Fibroblast of the conjunctiva (primary cell): ENCODE measurements around the gene PABPC3.
A peak's percentile ranks its signal among the peaks of the same experiment; 100 is the strongest.

Experiments used
- DNase-seq: peaks from one replicate; pipeline ENCODE4 v3.0.0-alpha.2; 2010; ENCODE audit warnings: low read depth

PABPC3 gene

GRCh38 chr13:25112695-25113255 lies 16.8 kb downstream of the PABPC3 start:
- no peak for DNase-seq

DNA sequence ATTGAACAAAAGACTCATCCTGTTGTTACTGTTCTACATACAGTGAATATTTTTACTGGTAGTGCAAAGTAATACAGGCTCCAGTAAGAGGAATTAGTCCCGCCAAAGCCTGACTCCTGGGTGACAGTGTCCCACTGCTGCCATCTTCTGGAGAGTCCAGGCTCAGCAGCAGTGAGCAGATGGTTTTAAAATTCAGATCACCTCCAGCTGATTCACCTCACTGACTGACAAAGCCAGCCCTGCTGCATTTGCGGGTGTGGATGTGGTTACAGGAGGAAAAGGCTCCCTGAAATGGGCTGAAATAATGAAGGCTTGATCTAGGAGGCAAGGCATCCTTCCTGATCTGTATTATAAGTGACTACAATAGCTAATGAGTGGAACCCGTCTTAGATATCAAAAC lies 18.3 kb downstream of the PABPC3 start:
- DNase-seq: peak; percentile 53

DNA sequence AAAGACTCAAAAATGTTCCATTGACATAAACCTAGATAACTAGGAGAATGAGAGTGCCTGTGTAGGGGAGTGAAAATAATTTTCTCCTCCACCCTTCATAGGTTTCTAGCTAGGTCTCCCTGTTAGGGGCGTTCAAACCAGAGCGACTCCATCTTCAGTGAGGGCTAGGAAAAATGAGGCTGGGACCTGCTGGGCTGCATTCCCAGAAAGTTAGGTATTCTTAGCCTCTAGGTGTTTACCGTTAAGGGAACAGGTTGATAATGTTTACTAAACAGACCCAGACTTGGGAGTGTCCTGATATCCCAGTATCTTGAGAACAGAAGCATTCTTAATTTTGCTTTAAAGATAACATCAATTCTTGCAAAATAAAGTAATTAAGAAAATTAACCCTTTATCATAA lies 20.1 kb downstream of the PABPC3 start:
- DNase-seq: no peak

DNA sequence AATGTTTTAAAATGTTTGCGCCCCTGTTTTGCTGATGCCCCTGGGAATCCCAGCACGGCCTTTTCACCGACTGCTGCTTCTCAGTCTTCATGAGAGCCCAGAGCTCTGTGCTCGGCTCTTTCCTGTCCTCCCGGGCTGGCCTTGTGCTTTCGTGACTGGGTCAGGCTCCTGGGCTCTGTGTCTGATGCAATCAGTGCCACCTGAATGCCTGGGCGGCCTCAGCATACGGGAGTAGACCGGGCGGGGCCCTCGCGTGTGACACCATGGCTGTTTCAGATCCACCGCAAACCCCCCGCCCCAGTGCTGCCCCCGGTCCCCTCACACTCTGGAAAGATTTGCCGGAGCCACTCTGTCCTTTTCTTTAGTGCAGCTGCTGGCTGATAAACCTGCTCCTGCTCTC lies 21.4 kb downstream of the PABPC3 start:
- DNase-seq: no peak

DNA sequence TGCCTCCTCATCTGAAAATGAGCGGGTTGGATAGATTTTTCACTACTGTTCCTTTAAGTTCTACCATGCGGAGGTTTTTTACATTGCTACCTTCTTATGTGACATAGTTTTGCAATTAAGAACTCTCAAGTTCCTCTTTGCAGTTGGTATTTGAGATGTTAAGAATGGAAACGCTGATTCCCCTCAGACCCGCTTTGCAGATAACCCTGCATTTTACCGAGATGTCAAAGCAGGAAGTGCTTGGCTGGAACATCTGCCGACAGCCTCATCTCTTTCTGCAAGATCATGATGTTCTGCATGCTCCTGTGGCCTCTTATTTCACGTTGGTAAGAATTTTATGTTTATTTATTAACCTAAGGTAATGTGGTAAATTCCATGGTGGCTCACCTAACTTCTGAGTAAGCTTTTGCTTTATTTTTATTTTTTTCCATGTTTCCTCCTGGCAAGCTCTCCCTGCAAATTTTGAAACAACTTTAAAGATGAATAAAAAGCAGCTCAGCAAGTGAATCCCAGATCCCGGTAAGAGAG lies 22.5 kb downstream of the PABPC3 start:
- no peak for DNase-seq

- no peak for DNase-seq
These were observed 35.0 kb downstream of the PABPC3 start for GRCh38 chr13:25130944-25131343.

DNA sequence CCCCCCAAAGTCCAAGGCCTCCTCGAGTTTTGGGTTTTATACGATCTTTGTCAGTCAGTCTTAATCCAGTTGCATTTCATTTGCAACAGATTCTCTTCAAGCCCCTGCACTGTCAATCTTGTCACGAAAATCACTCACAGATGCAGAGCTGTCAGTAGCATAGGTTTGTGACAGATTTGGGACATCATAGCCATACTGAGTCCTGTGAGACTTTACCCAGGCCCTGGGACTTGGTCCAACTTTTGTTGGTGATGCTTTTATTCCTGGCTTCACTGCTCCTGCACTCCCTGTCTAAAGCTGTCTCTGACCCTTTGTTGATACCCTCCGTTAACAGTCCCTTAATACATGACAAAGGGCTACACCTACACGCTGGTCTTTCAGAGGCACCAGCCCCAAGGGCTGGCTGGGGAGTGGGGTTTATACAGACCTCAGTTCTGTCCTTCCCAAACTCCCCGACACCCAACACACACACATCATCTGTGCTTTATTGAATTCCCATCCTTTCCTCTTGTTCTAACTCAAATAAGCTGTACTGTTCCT lies 36.0 kb downstream of the PABPC3 start:
- DNase-seq: no peak

GRCh38 chr13:25132751-25133390 lies 36.9 kb downstream of the PABPC3 start:
- no peak for DNase-seq

DNA sequence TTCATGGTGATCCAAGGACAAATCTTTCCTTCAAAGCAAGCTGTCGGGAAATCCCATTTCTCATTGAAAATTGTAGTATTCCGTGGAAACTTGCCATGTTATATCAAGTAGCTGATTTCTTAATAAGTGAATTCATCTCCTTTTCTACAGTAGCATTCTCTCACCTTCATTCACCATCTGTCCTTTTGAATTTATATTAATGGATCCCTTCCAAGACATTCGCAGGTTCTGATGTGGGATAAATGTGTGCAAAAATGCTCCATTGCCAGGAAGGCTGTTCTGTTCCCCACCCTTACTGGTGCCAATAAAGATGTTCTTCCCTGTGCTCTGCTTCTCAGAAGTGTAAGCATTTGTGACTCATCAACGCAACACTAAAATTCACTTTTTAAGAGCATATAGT lies 40.0 kb downstream of the PABPC3 start:
- no peak for DNase-seq

GRCh38 chr13:25136880-25137787 lies 41.2 kb downstream of the PABPC3 start:
- DNase-seq: no peak

DNA sequence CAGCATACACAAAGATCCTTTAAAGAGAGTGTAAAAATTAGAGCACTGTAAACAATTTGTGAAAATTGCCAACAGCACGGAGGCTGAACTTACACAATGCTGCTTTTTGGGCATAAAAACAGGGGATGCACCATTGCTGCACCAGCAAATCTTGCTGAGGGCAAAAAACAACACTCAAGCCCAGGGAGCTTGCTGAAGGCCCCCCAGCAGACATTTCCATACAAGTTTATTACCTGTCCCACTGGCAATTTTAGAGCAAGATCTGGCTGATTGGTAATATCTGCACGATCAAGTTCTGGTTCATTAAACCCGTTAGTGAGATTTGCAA lies 41.8 kb downstream of the PABPC3 start:
- no peak for DNase-seq

- DNase-seq: no peak
These were observed 45.1 kb downstream of the PABPC3 start for GRCh38 chr13:25141042-25141441.

GRCh38 chr13:25143706-25144105 lies 47.8 kb downstream of the PABPC3 start:
- no peak for DNase-seq

DNA sequence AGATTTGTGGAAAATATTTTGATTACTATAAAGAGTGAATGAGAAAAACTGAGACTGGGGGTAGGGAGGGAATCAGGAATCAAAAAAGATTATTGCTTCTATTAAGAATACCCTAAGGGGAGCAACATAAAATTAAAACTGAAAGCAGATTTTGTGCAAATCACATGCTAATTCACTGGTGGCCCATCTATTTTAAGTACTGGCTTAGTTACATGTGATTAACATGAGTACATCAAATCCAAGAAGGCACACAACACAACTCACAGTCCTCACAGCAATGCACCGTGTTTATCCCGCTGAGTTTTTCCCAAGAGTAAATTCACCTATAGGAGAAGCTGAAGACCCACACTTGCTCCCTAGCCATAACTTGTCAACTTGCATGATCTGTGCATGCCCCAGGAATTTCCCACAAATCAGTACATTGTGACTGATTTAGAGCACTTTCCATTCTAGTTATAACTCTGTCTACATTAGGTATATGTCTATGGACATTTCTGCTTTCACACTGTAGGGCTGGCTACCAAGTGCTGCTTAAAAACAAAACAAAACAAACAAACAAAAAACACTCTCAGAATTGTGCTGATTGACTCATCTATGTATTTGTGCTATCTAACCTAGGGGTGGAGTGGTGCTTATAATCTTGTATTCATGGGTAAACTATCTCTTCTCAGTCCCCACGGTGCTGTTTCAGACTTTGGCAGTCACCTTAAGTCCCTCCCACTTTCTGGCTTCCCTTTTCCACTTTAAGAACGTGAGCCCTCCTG lies 51.9 kb downstream of the PABPC3 start:
- no peak for DNase-seq

- DNase-seq: no peak
These were observed 52.5 kb downstream of the PABPC3 start for GRCh38 chr13:25148402-25148771.
